ENCODE data around the gene LYRM7.

GRCh38 chr5:131160134-131160533, 10.6 kb upstream of the LYRM7 start:
- TF ChIP-seq FOXM1 (IDR thresholded peaks at IDR 0.05; ENCODE audit: borderline replicate concordance) (no peak), NFRKB (IDR thresholded peaks at IDR 0.05) (no peak), CTBP1 (IDR thresholded peaks at IDR 0.05; ENCODE audit: borderline replicate concordance) (no peak), FOXK2 (IDR thresholded peaks at IDR 0.05) (no peak), BHLHE40 (IDR thresholded peaks at IDR 0.05; ENCODE audit: borderline replicate concordance) (no peak), ELF4 (IDR thresholded peaks at IDR 0.05) (no peak), SP1 (IDR thresholded peaks at IDR 0.05) (no peak), ZNF384 (IDR thresholded peaks at IDR 0.05) (no peak), PKNOX1 (IDR thresholded peaks at IDR 0.05) (no peak)

Measured in HEK293T (cell line).